K562 (cell line): ENCODE results near the gene DOP1B.

Experiments
- CTCF ChIP-seq, 3 experiments: IDR thresholded peaks in 2 of 3; conservative IDR thresholded peaks in 1 of 3; 2 replicates each; pipeline ENCODE4 v1.5.1; 2011 to 2012; ENCODE audit warnings: low read length in 3 of 3, mild to moderate bottlenecking in 3 of 3, control low read depth in 2 of 3, improper control_type of control experiment in 1 of 3, inconsistent platforms in 1 of 3, low read depth in 1 of 3, mixed read lengths in 1 of 3, moderate library complexity in 1 of 3; ENCODE audit not compliant: insufficient read depth in 2 of 3
- ELF1 ChIP-seq: fragments of 200-800 bp; sonication (Bioruptor generic); IDR thresholded peaks from 2 replicates; pipeline ENCODE4 v1.6.1; 2016; ENCODE audit warnings: missing genetic modification characterization, missing compliant biosample characterization
- EP300 ChIP-seq: IDR thresholded peaks from 2 replicates; pipeline ENCODE4 v1.6.1; 2012; ENCODE audit warnings: low read length, improper control_type of control experiment
- HINFP ChIP-seq: fragments of 450-650 bp; conservative IDR thresholded peaks from 2 replicates; pipeline ENCODE4 v1.6.1; 2016; ENCODE audit warnings: missing genetic modification characterization, low read depth, mild to moderate bottlenecking, control low read depth, missing compliant biosample characterization
- MAX ChIP-seq: sonication (generic); formaldehyde crosslinking; IDR thresholded peaks from 2 replicates; pipeline ENCODE4 v1.9.0; 2022; ENCODE audit warnings: mild to moderate bottlenecking, missing genetic modification reagents
- MNT ChIP-seq, 2 experiments: fragments of 450-650 bp; conservative IDR thresholded peaks; 2 replicates each; pipeline ENCODE4 v1.6.1; 2017; ENCODE audit warnings: mild to moderate bottlenecking in 2 of 2, moderate library complexity in 2 of 2
- SP1 ChIP-seq: sonication (generic); formaldehyde crosslinking; IDR thresholded peaks from 2 replicates; pipeline ENCODE4 v1.8.1; 2022; ENCODE audit warnings: mild to moderate bottlenecking, missing genetic modification reagents
- TEAD4 ChIP-seq, 2 experiments: sonication (generic) in 1 of 2; formaldehyde crosslinking in 1 of 2; IDR thresholded peaks; 2 replicates each; pipeline versions ENCODE4 v1.6.1 to v1.8.0; 2012 to 2022; ENCODE audit warnings: borderline replicate concordance in 1 of 2, inconsistent platforms in 1 of 2, low read length in 1 of 2, mild to moderate bottlenecking in 1 of 2, missing genetic modification reagents in 1 of 2

- TF ChIP-seq EP300 (no peak), CTCF (IDR thresholded peaks at IDR 0.05 in 2 of 3, conservative IDR thresholded peaks at IDR 0.05 in 1 of 3; ENCODE audit: insufficient read depth in 2 of 3, low read depth in 1 of 3, low read length in 3 of 3) (no peak), MAX (no peak), TEAD4 (IDR thresholded peaks at IDR 0.05; ENCODE audit: low read length) (no peak), TEAD4 (CRISPR knock-in tag; IDR thresholded peaks at IDR 0.05; ENCODE audit: borderline replicate concordance) (no peak), MNT (conservative IDR thresholded peaks at IDR 0.05) (no peak), ELF1 (tag) (no peak), SP1 (CRISPR knock-in tag) (no peak), HINFP (tag) (no peak)
These were observed 19.3 kb downstream of the DOP1B start for GRCh38 chr21:36175771-36176565.
